ENCODE results near the gene CLP1.
A peak's percentile ranks its signal among the peaks of the same experiment; 100 is the strongest.

The CLP1 gene

DNA sequence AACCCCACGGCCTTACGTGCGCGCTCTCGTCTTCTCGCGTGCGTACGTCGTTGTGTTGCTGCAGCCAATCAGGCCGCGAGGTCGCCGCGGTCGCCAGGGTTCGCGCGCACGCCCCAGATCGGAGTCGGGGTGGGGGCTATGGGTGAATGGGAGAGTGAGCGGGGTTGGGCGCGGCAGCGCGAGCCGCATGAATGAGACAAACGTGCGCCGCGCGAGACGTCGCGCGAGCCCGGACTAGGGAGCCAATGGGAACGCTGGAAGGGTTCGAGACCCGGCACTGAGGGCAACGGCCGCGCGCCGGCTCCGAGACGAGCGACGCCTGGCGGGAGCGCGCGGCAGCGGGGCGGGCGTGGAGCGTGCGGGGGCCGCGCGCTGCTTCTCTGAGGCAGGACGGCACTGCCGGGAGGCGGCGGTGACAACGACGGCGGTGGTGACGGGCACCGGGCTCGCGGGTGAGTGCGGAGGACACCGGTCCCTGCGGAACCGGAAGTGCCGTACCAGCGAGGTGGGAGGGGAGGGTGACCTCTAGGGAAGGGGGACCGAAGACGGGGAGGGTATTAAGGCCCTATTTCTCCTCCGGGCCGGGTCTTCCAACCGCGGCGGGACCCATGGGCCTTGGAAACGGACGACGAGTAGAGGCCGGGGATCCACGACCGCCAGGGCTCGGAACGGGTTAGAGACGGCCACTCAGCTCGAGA, 10.3 kb downstream of the CLP1 start, which contains the start of gene ZDHHC5:
ZDHHC5 (plus strand) TSS at position 379 of the 698 bp plus-strand sequence. CDS start 4,977 bp downstream, outside the sequence.
- POLR2A ChIA-PET, result interaction anchor here (1.6 kb wide), 2 partner anchors 8 to 74 kb away, joined by 4 to 5 read pairs; partner anchors contain the start of gene SELENOH
- peak; percentile 94 for DNase-seq (ENCODE audit: extremely low spot score)
- TF ChIP-seq ARNT (IDR thresholded peaks at IDR 0.05) (no peak), FOXK2 (IDR thresholded peaks at IDR 0.05) (no peak), L3MBTL2 (conservative IDR thresholded peaks at IDR 0.05) (peak; percentile 41; the same call in 1 of the 2 replicates), TARDBP (IDR thresholded peaks at IDR 0.05) (no peak), NFRKB (IDR thresholded peaks at IDR 0.05) (no peak), FOXM1 (IDR thresholded peaks at IDR 0.05; ENCODE audit: borderline replicate concordance) (no peak)
- CTCF ChIA-PET, result interaction anchor here (0.6 kb wide), 1 partner anchor 171 kb away, joined by 3 read pairs; no protein-coding TSS in a partner anchor

DNA sequence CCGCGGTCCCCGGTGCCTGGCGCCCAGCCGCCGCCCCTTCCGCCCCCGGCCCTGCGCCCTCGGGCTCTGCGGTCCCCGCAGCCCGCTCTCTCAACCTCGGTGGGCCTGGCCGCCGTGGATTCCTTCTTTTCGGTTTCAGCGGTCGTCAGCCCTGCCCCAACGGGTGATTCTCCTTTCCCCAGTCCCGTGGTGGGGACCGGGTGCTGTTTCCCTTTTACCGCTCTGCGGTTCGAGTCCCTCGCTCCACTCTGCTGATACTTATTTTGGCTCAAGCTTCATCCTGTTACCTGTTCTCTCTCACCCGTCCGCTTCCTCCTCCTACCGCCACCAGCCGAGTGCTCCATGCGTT, 10.8 kb downstream of the CLP1 start:
- TF ChIP-seq FOXK2 (IDR thresholded peaks at IDR 0.05) (no peak), FOXM1 (IDR thresholded peaks at IDR 0.05; ENCODE audit: borderline replicate concordance) (no peak), NFRKB (IDR thresholded peaks at IDR 0.05) (no peak), SP1 (IDR thresholded peaks at IDR 0.05) (no peak), L3MBTL2 (conservative IDR thresholded peaks at IDR 0.05) (no peak), ARNT (IDR thresholded peaks at IDR 0.05) (no peak)
- DNase-seq (ENCODE audit: extremely low spot score), result no peak
- CTCF ChIA-PET, result interaction anchor here (0.6 kb wide), 1 partner anchor 171 kb away, joined by 3 read pairs; no protein-coding TSS in a partner anchor
- POLR2A ChIA-PET, result no interaction called here

DNA sequence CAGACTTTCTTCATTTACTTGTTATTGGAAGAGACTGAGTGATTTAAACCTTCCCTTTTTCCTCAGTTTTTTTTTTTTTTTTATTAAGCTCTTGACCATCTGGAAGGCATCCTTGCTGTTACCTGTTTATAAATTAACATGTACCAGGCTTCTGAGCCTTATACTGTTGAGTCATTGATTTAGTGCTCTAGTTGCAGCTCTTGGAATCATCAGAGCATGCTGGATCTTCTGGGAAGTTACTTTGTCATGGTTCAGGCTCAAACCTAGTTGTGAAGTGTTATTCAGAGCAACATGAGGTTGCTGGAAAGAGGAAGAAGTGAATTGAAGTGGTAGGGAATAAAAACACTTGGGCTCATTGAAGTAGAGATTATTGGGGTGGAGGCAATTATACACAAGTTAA, 16.7 kb downstream of the CLP1 start:
- POLR2A ChIA-PET, result no interaction called here
- CTCF ChIA-PET, result no interaction called here
- DNase-seq (ENCODE audit: extremely low spot score), result no peak
- TF ChIP-seq L3MBTL2 (conservative IDR thresholded peaks at IDR 0.05) (no peak), FOXM1 (IDR thresholded peaks at IDR 0.05; ENCODE audit: borderline replicate concordance) (no peak), NFRKB (IDR thresholded peaks at IDR 0.05) (no peak), SUZ12 (IDR thresholded peaks at IDR 0.05) (no peak), FOXA1 (IDR thresholded peaks at IDR 0.05) (no peak), LEF1 (IDR thresholded peaks at IDR 0.05; ENCODE audit: borderline replicate concordance) (no peak), ELF4 (IDR thresholded peaks at IDR 0.05) (no peak), ZNF384 (IDR thresholded peaks at IDR 0.05) (no peak), TARDBP (IDR thresholded peaks at IDR 0.05) (no peak), ARNT (IDR thresholded peaks at IDR 0.05) (no peak), HDGF (IDR thresholded peaks at IDR 0.05; ENCODE audit: borderline replicate concordance) (no peak), CTBP1 (IDR thresholded peaks at IDR 0.05; ENCODE audit: borderline replicate concordance) (no peak), BHLHE40 (IDR thresholded peaks at IDR 0.05; ENCODE audit: borderline replicate concordance) (no peak)
- TF ChIP-seq, protein P1, sequence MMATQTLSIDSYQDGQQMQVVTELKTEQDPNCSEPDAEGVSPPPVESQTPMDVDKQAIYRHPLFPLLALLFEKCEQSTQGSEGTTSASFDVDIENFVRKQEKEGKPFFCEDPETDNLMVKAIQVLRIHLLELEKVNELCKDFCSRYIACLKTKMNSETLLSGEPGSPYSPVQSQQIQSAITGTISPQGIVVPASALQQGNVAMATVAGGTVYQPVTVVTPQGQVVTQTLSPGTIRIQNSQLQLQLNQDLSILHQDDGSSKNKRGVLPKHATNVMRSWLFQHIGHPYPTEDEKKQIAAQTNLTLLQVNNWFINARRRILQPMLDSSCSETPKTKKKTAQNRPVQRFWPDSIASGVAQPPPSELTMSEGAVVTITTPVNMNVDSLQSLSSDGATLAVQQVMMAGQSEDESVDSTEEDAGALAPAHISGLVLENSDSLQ (IDR thresholded peaks at IDR 0.05), result no peak

DNA sequence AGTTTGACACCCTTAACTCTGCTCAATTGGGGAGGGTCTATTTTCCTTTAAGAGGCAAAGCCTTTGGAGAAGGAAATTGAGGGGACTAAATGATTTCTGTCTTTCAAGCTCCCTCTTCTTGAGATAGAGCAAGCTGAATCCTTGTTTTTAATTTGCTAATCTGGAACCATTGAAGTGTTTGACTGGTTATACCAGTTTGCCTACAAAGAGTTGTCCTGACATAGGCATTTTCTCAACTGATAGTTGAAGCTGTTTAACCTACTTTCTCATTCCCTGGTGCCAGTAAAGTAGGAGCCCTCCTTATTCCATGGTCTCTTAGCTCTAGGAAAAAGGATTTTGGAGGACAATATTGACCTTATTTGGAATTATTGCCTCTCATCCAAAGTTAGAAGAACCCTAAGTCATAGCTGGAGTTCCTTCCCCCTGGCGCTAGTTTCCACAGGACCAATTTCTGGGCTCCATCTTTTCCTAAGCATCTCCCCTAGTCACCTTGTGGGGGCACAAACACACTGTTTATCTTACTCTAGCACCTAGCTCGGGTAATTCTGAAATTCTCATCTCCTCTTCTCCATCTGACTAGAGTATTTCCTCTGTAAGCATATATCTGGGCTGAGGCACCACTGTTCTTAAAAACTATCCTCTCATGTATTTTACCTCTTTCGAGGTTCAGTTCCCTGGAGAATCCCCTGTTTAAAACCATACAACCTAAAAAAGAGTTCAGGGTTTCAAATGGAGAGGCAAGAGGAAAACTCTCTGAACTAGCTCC, 17.8 kb downstream of the CLP1 start:
- ChIA-PET POLR2A (interaction anchor here (1.2 to 1.4 kb wide), 2 partner anchors 8 to 37 kb away, joined by 4 read pairs; partner anchors contain the start of genes MED19 and TMX2), CTCF (interaction anchor here (0.6 kb wide), 1 partner anchor 108 kb away, joined by 3 read pairs; the partner anchor contains the start of gene UBE2L6)
- TF ChIP-seq FOXA1 (IDR thresholded peaks at IDR 0.05) (no peak), ELF4 (IDR thresholded peaks at IDR 0.05) (no peak)
- no peak for DNase-seq (ENCODE audit: extremely low spot score)

DNA sequence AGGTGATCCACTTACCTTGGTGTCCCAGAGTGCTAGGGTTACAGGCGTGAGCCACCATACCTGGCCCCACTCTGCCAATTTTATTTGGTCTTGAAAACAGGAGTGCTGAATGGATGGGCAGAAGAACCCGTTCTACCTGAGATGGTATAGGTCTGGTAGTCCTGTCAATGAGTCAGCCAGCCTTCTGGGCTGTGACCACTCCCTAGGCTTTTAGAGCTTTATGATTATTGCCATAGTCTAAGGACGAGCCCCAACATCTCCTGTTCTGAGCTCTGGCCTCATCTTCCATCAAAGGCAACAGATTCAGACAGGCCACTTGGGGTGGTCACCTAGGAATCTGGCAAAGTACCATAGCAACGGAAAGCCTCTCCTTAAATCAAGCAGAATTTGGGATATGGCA, 21.8 kb downstream of the CLP1 start:
- CTCF ChIA-PET, result no interaction called here
- POLR2A ChIA-PET, result no interaction called here
- TF ChIP-seq L3MBTL2 (conservative IDR thresholded peaks at IDR 0.05) (no peak), SP1 (IDR thresholded peaks at IDR 0.05) (no peak), FOXK2 (IDR thresholded peaks at IDR 0.05) (no peak), HDGF (IDR thresholded peaks at IDR 0.05; ENCODE audit: borderline replicate concordance) (no peak), ELF4 (IDR thresholded peaks at IDR 0.05) (no peak), BHLHE40 (IDR thresholded peaks at IDR 0.05; ENCODE audit: borderline replicate concordance) (no peak)
- TF ChIP-seq, protein P1 (IDR thresholded peaks at IDR 0.05), result no peak
- DNase-seq (ENCODE audit: extremely low spot score), result no peak

DNA sequence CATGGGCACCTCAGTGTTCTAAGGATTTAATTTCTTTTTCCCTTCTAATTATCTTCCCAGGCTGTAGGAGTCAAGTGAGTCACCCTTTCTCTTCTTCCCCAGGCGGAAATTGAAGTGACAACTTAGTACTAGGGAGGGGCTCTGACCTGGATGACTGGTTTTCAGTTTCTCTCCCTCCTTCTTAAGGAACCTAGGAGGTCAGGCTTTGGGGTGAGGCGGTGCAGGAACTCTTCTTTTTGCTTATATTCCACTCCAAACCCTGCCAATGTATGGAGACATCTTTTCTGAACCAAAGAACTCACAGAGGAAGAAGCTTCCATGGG, 23.0 kb downstream of the CLP1 start:
- DNase-seq (ENCODE audit: extremely low spot score), result no peak
- ChIA-PET CTCF (no interaction called here), POLR2A (interaction anchor here (0.8 to 1.3 kb wide), 2 partner anchors 18 to 898 kb away, joined by 3 to 4 read pairs; no protein-coding TSS in a partner anchor)
- TF ChIP-seq BHLHE40 (IDR thresholded peaks at IDR 0.05; ENCODE audit: borderline replicate concordance) (no peak), NFRKB (IDR thresholded peaks at IDR 0.05) (no peak), SUZ12 (IDR thresholded peaks at IDR 0.05) (no peak), FOXM1 (IDR thresholded peaks at IDR 0.05; ENCODE audit: borderline replicate concordance) (no peak), FOXK2 (IDR thresholded peaks at IDR 0.05) (no peak), SP1 (IDR thresholded peaks at IDR 0.05) (no peak), ELF4 (IDR thresholded peaks at IDR 0.05) (no peak), HDGF (IDR thresholded peaks at IDR 0.05; ENCODE audit: borderline replicate concordance) (no peak), L3MBTL2 (conservative IDR thresholded peaks at IDR 0.05) (no peak)
- TF ChIP-seq, protein P1 (IDR thresholded peaks at IDR 0.05), result no peak
